Measurements from ENCODE around the gene MUC4.
"Not testable (repeated sequence)": the region's sequence is repeated elsewhere in the genome, so short reads cannot be mapped to it uniquely, and the experiment has no call there.

DNA sequence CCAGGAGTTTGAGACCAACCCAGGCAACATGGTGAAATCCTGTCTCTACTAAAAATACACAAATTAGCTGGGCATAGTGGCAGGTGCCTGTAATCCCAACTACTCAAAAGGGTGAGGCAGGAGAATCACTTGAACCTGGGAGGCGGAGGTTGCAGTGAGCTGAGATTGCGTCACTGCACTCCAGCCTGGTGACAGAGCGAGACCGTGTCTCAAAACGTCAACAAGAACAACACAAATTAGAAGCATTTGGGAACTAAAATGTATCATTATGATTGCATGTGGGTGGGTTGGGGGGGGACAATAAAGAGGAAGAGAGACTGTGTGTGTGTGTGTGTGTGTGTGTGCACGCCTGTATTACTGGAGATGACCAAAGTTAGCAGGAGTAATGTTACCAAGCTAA lies 73.9 kb downstream of the MUC4 start:
- TF ChIP-seq, protein P1, sequence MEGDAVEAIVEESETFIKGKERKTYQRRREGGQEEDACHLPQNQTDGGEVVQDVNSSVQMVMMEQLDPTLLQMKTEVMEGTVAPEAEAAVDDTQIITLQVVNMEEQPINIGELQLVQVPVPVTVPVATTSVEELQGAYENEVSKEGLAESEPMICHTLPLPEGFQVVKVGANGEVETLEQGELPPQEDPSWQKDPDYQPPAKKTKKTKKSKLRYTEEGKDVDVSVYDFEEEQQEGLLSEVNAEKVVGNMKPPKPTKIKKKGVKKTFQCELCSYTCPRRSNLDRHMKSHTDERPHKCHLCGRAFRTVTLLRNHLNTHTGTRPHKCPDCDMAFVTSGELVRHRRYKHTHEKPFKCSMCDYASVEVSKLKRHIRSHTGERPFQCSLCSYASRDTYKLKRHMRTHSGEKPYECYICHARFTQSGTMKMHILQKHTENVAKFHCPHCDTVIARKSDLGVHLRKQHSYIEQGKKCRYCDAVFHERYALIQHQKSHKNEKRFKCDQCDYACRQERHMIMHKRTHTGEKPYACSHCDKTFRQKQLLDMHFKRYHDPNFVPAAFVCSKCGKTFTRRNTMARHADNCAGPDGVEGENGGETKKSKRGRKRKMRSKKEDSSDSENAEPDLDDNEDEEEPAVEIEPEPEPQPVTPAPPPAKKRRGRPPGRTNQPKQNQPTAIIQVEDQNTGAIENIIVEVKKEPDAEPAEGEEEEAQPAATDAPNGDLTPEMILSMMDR (conservative IDR thresholded peaks at IDR 0.05; ENCODE audit: low read depth in 2 of 2): not testable (repeated sequence)
- TF ChIP-seq, protein P2, sequence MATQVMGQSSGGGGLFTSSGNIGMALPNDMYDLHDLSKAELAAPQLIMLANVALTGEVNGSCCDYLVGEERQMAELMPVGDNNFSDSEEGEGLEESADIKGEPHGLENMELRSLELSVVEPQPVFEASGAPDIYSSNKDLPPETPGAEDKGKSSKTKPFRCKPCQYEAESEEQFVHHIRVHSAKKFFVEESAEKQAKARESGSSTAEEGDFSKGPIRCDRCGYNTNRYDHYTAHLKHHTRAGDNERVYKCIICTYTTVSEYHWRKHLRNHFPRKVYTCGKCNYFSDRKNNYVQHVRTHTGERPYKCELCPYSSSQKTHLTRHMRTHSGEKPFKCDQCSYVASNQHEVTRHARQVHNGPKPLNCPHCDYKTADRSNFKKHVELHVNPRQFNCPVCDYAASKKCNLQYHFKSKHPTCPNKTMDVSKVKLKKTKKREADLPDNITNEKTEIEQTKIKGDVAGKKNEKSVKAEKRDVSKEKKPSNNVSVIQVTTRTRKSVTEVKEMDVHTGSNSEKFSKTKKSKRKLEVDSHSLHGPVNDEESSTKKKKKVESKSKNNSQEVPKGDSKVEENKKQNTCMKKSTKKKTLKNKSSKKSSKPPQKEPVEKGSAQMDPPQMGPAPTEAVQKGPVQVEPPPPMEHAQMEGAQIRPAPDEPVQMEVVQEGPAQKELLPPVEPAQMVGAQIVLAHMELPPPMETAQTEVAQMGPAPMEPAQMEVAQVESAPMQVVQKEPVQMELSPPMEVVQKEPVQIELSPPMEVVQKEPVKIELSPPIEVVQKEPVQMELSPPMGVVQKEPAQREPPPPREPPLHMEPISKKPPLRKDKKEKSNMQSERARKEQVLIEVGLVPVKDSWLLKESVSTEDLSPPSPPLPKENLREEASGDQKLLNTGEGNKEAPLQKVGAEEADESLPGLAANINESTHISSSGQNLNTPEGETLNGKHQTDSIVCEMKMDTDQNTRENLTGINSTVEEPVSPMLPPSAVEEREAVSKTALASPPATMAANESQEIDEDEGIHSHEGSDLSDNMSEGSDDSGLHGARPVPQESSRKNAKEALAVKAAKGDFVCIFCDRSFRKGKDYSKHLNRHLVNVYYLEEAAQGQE (IDR thresholded peaks at IDR 0.05; ENCODE audit: unreplicated experiment): not testable (repeated sequence)
